H1 (cell line): ENCODE measurements around the gene KTI12.

Source experiments
- BACH1 ChIP-seq: IDR thresholded peaks from 2 replicates; pipeline ENCODE4 v1.6.1; 2012; ENCODE audit warnings: low read length, improper control_type of control experiment
- CTCF ChIP-seq, 3 experiments: IDR thresholded peaks; 1 replicate in 2 of 3; 2 replicates in 1 of 3; pipeline versions ENCODE4 v1.5.1 to v1.6.1; 2011; ENCODE audit warnings: low read length in 3 of 3, mild to moderate bottlenecking in 3 of 3, inconsistent platforms in 2 of 3, low read depth in 1 of 3, moderate library complexity in 1 of 3; ENCODE audit not compliant: insufficient read depth in 1 of 3; ENCODE audit errors: control extremely low read depth in 1 of 3
- FOSL1 ChIP-seq: IDR thresholded peaks from 2 replicates; pipeline ENCODE4 v1.6.1; 2011; ENCODE audit warnings: mild to moderate bottlenecking, low read depth, low read length, moderate library complexity; ENCODE audit not compliant: insufficient read depth
- GTF2F1 ChIP-seq: IDR thresholded peaks from 2 replicates; pipeline ENCODE4 v1.6.1; 2012; ENCODE audit warnings: low read depth, low read length, improper control_type of control experiment, borderline replicate concordance
- HDAC6 ChIP-seq: IDR thresholded peaks from one replicate; pipeline ENCODE4 v1.7.1; 2012; ENCODE audit warnings: low read depth, mild to moderate bottlenecking, inconsistent platforms, low read length, moderate library complexity
- POLR2AphosphoS5 ChIP-seq: IDR thresholded peaks from 2 replicates; pipeline ENCODE4 v1.6.1; 2011; ENCODE audit warnings: low read depth, low read length
- SP1 ChIP-seq: IDR thresholded peaks from 2 replicates; pipeline ENCODE4 v1.6.1; 2011; ENCODE audit warnings: low read depth, low read length

- TF ChIP-seq HDAC6 (no peak), CTCF (IDR thresholded peaks at IDR 0.05; ENCODE audit: control extremely low read depth in 1 of 3, insufficient read depth in 1 of 3, low read depth in 1 of 3, low read length in 3 of 3) (no peak), FOSL1 (no peak), SP1 (no peak), BACH1 (no peak), GTF2F1 (no peak), POLR2AphosphoS5 (no peak)
These were observed 22.2 kb upstream of the KTI12 start for GRCh38 chr1:52055866-52056162.
